GM21381 (cell line): Measurements from ENCODE around the gene SIGLEC8.
"Not testable (repeated sequence)": the region's sequence is repeated elsewhere in the genome, so short reads cannot be mapped to it uniquely, and the experiment has no call there.

ENCODE experiments used
- ATAC-seq: cut with Tn5 transposase; IDR thresholded peaks from one replicate; pipeline ENCODE4 v1.9.1; 2021; ENCODE audit warnings: mild to moderate bottlenecking, moderate library complexity; ENCODE audit not compliant: unreplicated experiment

The SIGLEC8 gene

DNA sequence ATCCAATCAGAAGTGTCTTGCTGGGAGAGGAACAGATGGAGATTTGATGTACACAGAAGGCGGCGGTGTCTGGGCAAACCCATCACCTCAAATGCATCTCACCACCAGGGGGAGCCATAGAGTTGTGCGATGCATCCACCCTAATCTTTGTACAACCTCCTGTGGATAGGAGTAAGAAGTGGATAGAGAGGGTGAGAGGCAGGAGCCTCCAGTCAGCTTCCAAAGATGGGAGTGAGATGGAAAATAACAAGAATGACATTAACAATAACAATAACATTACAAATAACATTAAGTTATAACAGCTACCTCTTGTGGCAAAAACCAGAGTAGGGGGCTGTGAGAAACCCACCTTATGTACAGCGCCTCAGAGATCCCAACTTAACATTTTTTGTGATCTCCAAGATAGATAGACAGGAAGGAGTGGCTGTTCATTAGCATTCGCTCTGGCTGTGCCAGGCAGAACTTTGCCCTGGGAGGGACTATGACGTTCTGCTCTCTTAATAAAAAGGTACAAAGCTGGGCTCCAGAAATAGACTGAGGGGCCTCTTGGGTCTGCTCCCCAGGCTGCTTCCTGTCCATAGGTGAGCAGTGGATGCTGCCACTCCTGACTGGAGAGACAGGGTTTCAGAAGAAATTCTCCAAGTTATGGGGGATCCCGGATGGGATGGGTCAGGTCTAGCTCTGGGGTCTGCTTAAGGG is 14.9 kb upstream of the SIGLEC8 start:
- ATAC-seq = no peak

DNA sequence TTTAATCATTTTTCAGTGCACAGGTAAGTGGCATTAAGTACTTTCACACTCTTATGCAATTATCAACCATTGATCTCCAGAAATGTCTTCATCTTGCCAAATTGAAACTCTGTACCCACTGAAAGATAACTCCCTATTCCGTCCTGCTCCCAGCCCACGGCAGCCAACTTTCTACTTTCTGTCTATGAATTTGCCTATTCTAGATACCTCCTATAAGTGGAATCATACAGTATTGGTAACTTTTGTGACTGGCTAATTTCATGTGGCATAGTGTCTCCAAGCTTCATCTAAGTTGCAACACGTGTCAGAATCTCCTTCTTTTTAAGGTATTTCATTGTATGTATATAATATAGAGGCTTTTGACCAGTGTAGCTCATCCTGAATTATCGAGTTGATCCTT is 14.4 kb upstream of the SIGLEC8 start:
- ATAC-seq = no peak

DNA sequence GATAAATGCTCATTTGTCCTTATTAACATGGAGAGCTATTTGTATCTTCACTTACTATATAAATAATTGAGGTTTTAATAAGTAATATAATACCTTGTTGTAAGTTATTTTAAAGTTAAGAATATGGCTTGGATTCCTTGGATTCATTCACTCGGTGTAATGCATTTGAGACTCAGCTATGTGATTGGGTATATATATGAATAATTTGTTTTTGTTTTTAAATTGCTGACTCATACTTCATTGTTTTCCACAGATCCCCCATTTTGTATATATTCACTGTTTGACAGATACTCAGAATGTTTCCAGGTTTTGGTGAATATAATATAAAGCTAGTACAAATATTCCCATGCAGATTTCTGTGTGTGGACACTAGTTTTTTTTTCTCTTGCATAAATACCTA is 13.3 kb upstream of the SIGLEC8 start:
- ATAC-seq = no peak

DNA sequence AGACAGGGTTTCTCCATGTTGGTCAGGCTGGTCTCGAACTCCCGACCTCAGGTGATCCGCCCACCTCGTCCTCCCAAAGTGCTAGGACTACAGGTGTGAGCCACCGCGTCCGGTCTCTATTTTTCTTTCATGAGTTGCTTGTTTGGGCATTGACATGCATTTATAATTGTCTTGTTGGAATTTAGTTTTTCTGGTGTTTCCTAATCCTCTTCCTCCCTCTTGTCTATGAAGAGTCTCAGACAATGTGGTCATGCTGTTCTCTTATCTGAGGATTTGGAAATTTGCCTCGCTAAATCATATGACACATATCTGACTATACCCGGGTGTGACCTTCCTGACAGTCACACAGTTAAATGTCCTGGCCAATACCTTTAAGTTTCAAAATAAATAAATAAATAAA is 12.7 kb upstream of the SIGLEC8 start:
- no peak for ATAC-seq

DNA sequence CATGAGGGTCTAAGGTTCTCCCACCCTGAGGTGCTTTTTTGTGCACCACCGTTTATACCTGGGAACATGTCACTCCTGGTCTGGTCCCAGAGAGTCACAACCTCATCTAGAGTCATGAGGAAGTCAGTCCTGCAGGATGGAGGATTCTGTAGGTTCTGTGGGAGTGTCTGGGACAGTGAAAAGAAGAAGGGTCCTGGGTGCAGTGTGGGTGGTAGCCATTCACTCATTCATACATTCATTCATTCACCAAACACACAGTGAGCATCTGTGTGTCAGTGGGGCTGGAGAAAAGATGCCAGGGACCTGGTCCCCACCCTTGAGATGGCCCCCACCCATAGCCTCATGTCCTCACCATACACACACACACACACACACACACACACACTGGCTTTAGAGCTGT is 11.4 kb upstream of the SIGLEC8 start:
- no peak for ATAC-seq

DNA sequence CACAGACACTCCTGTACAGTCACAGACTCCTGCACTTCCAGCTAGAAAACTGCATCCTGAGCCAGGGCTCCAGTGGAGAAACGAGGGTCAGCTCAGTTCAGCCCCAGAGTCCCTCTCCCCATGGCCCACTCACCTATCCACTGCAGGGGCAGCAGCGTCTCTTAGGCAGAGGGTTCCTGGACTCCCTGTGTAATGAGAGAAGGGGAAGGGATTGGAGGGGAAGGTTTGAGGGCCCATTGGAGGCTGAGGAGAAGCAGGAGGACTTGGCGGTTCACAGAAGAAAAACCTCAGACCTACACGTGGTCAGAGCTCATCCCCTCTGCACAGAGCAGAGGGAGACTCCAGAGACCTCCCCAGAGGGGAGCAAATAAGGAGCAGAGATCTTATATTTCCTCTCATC is 10.9 kb upstream of the SIGLEC8 start:
- ATAC-seq = no peak

DNA sequence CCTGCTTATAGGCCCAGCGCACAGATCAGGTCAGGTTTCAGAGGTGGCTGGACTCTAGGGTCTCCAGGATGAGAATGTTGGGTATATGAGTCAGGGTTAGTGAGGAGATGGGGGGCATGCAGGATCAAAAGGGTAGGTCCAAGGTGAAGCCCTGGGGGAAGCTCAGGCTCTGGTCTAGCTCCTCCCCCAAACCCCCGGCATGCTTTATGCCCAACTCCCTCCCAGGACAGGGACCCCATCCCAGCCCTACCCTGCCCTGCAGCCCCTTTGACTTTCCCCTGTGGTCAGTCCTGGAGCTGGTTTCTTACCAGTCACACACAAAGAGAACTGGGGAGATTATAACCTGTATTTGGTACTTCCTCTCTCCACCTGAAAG is 10.3 kb upstream of the SIGLEC8 start:
- ATAC-seq = no peak

DNA sequence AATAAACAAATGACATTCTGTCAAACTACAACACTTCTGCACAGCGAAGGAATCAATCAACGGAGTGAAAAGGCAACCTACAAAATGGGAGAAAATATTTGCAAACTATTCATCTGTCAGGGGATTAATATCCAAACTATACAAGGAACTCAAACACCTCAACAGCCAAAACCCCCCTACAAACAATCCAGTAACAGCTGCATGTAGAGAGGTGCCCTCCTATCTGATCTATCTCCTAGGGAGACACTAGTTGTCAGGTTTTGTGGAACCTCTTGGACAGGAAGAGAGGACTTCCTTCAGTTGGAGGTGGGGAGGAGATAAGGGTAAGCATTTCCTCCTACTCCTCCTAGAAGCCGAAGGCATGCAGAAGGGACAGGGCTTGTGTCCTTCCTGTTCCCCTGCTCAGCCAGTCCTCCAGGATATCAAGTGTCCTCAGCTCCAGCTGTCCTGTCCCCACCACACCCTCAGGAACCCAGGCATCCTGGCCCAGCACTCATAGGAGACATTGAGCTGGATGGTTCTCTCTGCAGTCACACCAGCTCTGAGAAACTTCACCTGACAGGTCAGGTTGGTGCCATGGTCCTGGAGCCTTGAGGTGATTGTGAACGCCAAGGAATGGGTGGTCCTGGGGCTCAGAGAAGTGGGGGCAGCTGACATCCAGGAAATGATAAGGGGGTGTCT is 9.8 kb upstream of the SIGLEC8 start:
- no peak for ATAC-seq

DNA sequence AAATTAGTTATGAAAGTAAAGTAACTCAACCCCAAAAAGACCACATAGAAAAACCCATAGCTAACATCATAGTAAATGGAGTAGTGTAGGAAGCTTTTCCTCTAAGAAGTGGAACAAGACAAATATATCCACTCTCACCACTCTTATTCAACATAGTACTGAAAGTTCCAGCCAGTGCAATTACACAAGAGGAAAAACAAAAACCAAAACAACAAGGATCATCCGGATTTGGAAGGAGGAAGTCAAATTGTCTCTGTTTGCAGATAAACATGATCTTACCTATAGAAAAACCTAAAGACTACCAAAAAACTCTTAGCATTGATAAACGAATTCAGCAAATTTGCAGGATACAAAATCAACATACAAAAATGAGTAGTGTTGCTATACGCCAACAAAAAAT is 8.5 kb upstream of the SIGLEC8 start:
- no peak for ATAC-seq

DNA sequence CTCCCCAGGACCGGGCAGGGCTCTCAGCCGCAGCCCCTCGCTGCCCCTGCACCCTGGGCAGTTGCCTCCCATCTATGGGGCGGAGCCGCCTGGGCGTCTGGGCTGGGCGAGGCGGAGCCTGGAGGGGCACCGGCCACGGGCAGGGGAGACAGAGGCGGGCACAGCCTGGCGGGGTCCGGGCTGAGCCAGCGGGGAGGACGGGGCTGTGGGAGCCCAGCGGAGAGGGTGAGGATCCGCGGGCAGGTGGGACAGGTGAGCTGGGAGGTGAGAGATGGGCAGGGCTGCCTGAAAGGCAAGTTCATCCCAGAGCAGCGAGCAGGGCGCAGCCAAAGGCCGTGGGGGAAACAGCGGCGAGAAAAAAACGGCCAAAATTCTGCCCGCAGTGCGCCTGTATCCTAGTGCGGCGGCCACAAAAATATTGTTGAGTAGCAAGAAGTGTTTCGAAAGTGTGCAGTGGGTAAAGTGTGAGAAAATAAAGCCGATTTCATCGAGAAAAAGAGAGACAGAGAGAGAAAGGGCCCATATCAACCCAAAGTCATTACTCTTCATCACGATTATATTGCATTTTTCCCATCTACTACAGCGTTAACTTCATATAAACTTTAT is 5.8 kb upstream of the SIGLEC8 start:
- not testable (repeated sequence) for ATAC-seq

DNA sequence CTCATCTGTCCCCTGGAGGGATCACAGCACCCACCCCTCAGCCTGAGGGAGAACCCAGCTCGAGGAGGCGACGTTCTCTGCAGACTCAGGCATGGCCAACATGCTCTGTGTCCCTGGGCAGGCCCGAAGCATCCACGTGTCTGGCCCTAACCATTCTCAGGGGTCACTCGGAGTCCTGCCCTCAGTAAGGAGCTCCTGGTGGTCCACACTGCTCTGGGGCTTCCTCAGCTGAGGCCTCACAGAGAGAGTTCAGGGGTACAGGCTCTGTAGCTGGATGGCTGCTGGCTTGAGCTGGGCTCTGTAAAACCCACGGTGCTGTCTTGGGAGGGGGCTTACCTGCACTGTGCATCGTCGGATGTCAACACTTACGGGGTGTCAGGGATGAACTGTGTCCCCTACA is 4.4 kb upstream of the SIGLEC8 start:
- no peak for ATAC-seq

DNA sequence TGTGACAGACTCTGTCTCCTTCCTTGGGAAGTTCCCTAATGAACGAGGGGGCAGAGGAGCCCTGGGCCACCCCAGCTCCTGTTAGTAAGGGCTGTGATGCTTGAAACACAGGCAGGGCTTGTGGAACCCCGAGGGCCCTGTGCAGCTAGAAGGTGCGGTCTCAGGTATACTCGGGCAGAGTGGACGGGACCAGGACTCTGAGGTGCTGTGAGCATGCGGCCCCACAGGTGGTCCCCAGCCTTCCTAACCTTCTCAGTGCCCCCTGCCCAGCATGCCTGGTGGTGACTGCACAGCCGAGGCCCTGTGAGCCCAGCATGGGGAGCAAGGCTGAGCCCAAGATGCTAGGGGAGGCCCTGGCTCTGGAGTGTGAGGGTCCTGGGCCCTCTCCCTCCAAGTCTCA is 4.0 kb upstream of the SIGLEC8 start:
- no peak for ATAC-seq

DNA sequence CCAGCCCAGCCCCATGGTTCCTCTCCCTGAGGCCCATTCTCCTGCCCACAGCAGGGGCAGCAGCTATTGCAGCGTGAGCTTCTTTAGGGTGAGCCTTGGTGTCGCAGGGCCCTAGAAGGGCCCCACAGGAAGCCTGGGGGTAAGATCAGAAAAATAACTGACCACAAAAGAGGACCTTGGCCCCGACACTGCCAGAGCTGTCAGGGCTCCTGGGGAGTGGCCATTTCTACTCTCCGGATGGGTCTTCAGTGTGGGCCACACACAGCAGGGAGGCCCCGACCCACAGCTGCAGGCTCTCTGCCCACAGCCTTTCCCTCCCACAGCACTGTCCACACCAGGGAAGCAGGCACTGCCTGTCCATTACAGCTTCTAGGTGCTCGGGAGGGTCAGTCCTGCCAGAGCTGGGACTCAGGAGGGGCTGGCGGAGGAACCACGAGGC is 3.5 kb upstream of the SIGLEC8 start:
- ATAC-seq = no peak

DNA sequence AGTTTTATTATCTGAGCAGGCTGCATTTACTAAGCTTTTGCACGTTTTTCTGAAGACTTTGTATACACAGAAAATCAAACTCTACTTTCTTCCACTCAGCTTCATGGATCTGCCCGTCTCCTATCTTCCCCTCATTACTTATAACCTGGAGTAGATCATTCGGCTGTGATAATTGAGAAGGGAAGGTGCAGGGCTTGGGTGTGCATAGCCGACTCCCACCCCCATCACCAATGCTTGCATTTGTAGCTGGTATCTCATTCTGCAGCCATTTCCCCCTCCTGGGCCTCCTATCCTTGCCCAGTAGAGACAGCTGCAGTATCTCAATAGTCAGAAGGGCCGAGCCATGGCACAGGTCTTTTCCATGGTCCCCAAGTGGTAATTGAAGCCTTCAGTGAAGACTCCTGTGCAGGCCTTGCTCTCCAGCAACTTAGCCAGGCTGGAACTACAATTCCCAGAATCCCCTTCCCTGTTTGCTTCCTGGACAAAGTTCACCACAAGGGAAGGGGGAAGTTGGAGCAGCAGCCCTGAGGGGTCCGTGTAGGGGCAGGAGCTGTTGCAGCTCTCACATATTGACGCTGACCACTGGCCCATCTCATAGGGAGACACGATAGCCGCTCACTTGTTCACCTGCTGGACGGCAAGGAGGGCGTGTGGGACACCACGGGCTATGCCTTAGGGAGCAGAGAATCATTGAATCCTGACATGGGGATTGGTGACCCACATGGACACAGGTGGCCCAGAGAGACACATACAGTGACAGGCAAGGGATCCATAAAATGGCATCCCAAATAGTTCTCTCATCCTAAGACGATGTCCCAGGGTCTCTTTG is 2.1 kb upstream of the SIGLEC8 start:
- no peak for ATAC-seq

DNA sequence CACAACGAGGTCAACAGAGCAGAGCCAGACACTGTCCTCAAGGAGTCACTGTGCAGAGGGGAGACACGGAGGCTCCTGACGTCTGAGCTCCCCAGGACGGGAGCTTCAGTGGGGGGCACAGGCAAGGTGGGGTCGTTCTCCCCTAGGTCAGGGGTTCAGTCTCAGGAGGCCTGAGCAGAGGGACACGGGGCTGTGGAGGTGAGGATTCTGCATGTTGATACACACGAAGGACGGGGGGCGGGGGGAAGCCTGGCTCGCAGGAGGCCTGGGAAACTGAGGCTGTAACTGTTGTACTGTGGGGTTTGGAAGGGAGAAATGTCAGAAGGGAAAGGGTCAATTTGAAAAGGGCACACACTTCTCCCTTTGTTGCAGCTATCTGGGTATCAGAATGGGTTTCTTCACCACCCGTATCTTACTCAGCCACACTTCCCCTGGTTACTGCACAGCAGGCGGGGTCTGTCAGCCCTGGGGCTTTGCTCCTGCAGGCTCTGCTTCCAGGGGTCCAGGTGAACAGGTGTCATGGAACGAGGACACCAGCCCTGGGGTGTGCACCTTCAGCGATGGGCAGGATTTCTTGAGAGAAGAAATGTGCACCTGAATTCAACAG is 748 bp upstream of the SIGLEC8 start:
- ATAC-seq = no peak

DNA sequence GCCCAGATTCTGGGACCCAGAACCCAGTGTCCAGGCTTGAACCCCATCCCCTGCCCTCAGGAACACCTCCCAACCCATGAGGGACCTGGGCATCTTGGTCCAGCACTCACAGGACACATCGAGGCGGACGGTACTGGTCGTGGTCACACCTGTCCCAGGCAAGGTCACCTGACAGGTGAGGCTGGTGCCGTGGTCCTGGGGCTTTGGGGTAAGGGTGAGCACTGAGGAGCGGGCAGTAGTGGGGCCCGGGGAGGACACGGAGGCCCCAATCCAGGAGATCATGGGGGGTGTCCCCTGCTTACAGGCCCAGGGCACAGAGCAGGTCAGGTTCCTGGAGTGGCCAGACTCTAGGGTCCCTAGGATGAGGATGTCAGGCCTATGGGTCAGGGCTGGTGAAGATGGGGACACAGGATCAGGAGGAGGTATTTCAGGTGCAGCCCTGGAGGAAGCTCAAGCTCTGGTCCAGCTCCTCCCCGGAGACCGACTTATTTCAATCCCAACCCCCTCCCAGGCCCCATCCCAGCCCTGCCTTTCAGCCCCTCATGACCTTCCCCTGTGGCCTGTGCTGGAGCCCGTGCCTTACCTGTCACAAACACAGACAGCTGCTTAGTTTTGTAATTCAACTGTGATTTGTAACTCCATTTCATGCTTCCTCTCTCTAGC is 772 bp downstream of the SIGLEC8 start:
- ATAC-seq = no peak

DNA sequence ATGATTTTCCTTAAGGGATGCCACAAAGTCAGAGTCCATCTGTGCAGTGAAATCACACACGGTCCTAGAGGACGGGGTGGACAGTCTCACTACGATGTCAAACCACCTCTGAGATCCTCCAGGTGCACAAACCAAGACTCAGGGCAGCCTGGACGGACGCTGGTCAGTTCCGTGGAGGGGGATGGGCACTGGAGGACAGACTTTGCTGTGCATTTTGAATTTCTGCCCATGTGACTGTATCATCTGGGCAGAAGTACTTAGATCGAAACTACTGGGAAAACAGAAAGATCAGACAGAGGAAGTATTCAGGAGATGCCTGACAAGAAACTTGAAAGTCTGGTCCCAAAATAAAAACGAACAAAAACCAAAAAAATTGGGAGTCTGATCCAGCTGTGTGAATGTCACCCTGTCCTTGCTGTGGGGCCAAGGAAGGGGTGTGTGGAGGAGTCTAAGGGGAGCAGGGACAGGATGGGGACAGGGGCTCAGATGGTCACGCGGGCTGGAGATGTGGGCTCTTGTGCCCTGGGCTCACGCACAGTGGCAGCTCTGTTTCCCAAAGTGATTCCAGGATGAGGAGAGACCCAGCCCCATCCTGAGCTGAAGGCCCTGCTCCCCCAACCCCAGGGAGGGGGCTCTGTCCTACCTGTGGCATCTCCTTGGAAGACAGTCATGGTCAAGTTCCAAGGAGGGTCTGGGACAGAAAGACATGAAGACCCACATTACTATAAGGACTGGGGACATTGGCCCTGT is 1.5 kb downstream of the SIGLEC8 start:
- ATAC-seq = no peak

DNA sequence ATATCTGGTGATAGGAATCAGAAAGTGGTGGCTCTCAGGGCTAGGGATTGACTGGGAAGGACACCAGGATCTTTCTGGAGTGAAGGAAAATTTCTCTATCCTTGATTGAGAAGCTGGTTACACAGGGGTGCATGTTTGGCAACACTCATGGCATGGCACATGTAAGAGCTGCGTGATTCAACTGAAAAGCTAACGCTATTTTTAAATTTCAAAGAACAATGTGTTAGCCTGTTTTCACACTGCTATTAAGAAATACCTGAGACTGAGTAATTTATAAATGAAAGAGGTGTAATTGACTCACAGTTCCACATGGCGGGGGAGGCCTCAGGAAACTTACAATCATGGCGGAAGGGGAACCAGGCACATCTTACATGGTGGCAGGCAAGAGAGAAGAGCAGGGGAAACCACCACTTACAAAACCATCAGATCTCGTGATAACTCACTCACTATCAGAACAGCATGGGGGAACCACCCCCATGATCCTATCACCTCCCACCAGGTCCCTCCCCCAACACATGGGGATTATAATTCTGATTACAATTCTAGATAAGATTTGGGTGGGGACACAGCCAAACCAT is 7.4 kb downstream of the SIGLEC8 start:
- ATAC-seq = no peak

DNA sequence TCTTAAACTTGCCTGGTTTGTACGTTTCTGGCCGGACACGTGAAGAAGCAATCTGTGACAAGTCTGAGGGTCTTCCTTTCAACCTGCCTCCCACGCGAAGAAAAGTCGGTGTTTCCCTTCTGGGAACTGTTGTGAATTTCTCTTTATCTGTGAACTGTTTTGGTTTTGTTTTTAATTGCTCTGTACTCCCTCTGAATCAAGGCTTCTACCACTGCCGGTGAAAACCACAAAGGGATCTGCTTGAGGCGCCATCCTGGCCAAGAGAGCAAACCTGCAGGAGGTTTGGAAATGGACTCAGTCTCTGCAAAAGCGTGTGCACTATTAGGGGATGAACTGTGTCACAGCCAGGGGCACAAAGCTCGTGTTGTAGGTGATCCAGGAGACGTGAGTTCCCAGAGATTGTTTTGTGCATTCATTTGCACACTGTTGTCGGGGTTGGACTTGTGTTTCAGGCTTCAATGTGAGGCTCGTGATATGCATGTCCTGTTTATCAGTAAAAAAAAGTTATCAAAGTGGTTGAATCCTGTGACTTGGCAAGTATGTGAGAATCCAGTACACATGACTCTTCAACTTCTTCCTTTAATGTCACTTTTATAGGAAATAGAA is 9.7 kb downstream of the SIGLEC8 start:
- no peak for ATAC-seq
